GM19023 (cell line): ENCODE measurements around the gene MYO5B.
"Not testable (repeated sequence)": the region's sequence is repeated elsewhere in the genome, so short reads cannot be mapped to it uniquely, and the experiment has no call there.

Experiments used
- ATAC-seq: cut with Tn5 transposase; IDR thresholded peaks from one replicate; pipeline ENCODE4 v1.9.1; 2021; ENCODE audit warnings: mild to moderate bottlenecking, moderate library complexity; ENCODE audit not compliant: unreplicated experiment

The MYO5B gene

DNA sequence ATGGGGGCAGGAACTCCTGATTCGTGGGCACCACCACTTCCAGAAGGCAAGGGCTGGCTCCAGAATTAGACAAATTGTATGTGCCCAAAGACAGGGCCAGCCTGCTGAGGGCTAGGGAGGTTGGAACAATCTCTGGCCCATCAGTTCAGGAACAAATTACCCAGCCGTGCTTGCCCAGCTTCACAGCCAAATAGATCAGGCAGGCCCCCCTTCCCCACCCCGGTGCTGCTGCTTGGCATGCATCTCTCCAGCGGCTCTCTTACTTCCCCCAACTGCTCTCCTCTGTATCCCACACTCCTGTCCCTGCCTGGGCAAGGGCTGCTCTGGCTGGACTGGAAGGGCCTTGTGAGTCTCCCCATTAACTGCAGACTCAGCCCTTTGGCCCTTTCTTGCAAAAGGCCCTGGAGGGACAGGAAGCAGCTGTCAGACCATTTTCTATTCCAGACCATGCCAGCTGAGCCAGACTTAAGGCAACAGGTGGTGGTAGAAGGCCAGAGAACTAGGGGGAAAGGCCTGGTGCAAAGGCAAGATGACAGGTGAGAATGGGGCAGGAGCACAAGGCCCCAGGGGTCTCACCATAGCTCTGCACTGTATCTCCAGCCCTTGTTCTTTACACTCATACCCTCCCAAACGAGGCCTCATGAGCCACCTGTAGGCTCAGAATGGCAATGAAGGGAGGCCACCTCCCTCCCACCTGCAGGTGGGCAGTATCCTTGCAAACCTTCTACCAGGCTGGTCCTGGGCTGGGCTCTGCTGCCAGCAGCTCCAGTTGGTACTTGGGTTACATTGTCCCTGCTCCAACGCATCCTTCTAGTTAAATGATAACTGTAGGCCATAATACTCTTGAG lies 350.9 kb downstream of the MYO5B start:
- ATAC-seq: no peak

DNA sequence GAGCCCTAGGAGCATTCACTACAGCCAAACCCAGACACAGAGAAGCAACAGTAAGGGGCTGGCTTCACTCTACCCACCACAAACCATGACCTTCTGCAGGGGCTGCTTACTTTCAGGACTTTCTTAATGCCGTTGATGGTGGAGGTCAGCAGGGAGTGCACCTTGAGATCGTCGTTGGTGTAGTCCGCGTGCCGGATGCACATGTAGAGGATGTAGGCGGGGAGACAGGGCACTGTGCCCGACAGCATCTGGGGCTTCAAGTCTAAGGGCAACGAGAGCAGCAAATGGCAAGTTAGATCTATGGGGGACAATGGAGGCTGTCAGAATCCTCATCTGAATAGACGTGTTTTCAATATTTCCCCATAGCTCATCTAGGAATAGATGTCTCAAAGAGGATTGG lies 351.8 kb downstream of the MYO5B start:
- no peak for ATAC-seq

GRCh38 chr18:49842656-49843055 lies 352.3 kb downstream of the MYO5B start:
- ATAC-seq: no peak

DNA sequence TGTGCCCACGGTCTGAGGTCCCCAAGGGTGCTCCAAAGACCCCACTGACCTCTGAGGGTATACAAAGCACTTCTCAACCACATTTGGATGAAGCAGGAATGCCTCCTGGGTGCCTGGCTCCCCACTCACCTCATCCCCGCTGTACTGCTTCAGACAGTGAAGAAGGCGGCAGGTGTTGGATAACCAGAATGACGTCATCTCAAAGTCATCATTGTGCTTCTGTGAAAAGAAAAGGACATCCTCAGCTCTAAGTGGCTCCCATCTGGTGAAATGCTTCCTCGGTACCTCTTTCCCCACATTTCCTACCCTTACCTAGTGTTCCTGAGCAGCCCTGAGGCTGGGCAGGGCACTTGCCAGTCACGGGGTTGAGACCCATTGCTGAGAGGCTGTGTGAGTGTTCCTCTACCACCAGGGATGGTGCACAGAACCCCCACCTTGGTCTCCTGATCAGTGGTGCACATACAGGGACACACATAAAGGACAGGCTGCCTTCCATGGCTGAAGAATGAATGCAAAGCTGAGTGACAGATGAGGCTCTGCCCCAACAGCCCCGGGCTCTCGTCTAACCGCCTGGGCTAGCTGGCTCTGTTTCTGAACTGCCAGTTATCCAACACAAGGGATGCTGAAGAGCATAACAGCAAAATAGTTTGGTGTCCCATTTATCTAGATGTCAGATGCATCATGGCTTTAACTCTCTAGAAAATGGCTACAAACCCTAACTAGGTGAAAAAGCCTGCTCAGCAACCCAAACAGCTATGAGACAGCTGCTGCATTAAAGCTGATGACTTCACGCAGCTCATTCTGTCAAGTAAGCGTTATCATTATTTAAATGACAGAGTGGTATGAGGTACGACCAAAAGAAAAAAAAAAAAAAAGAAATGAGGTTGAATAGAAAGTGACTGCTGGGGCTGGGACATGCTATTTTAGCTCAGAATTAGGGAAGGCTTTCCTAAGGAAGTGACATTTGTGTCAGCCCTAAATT lies 353.4 kb downstream of the MYO5B start:
- ATAC-seq: no peak

GRCh38 chr18:49839012-49839411 lies 355.9 kb downstream of the MYO5B start:
- ATAC-seq: no peak

DNA sequence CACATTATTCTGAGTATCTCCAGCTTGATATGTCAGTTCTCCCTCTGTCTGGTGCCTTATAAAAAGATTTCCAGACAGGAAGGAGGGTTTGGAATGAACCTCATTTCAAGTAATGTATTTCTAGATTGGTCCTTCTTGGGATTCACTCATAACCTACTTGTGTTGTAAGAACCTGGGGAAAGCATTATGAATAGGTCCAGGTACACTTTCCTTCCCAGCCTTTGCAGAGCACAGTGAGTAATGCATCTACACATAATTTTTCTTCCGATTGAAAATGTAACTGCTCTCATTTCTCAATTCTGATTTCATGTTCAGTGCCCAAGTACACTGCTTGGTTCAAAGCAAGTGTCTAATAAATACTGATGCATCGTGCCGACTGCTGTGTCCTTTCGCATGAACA lies 356.6 kb downstream of the MYO5B start:
- ATAC-seq: no peak

GRCh38 chr18:49837889-49838288 lies 357.1 kb downstream of the MYO5B start:
- ATAC-seq: no peak

DNA sequence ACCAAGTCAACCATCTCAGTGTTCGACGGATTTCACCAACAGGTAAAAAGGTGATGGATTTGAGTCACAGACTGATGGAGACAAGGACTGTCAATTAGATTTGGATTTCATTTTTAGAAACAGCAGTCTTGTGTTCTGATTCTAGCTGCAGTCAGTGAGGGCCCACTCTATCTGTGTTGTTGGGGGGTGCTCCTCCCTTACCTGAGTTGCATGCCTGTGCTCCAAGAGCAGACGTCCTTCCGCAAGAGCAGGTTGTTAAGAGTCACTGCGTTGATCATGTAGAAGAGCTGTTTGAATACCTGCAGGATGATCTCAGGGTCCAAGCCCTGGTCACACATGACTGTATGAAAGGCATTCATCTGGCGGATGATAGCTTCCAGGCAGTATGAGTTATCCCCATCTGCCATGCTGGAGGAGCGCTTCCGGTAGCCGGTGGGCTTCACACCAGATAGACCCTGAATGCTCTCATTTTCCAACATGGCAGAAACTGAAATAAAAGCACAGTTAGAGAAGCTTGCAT lies 357.6 kb downstream of the MYO5B start:
- not testable (repeated sequence) for ATAC-seq

- ATAC-seq: no peak
Observed at GRCh38 chr18:49835405-49835804, 359.5 kb downstream of the MYO5B start.

DNA sequence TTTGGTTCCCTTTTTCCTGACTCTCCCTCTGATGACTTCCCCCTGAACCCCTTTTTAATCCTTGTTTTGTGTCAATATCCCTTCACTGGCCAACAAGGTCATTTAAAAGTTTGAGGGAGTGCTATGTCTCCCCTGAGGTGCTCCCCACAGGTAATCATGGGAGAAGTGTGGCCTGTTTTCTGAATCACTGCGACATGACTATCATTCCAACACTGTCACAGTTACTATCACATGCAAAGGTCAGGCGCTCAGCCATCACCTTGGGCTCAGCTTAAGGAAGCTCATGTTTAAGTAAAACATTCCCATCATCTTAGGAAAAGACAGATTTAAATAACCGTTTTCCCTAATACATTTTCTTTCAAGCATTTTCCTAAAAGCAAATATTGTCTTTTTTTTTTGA lies 360.7 kb downstream of the MYO5B start:
- ATAC-seq: no peak

- no peak for ATAC-seq
Observed at GRCh38 chr18:49833814-49834213, 361.1 kb downstream of the MYO5B start.

- ATAC-seq: no peak
Observed at GRCh38 chr18:49832221-49832647, 362.7 kb downstream of the MYO5B start.

DNA sequence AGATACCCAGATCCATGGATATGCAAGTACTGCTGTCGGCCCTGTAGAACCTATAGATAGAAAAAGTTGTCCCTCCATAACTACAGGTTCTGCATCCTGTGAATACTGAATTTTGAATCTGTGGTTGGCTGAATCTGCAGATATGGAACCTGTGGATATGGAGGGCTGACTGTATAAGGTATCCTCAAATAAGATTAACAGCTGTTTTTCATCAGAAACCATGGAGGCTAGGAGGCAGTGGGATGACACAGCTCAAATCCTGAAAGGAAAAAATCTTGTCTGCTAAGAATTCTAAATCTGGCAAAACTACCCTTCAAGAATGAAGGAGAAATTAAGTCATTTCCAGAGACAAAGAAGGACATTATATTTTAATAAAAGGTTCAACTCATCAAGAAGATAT lies 367.0 kb downstream of the MYO5B start:
- ATAC-seq: no peak

DNA sequence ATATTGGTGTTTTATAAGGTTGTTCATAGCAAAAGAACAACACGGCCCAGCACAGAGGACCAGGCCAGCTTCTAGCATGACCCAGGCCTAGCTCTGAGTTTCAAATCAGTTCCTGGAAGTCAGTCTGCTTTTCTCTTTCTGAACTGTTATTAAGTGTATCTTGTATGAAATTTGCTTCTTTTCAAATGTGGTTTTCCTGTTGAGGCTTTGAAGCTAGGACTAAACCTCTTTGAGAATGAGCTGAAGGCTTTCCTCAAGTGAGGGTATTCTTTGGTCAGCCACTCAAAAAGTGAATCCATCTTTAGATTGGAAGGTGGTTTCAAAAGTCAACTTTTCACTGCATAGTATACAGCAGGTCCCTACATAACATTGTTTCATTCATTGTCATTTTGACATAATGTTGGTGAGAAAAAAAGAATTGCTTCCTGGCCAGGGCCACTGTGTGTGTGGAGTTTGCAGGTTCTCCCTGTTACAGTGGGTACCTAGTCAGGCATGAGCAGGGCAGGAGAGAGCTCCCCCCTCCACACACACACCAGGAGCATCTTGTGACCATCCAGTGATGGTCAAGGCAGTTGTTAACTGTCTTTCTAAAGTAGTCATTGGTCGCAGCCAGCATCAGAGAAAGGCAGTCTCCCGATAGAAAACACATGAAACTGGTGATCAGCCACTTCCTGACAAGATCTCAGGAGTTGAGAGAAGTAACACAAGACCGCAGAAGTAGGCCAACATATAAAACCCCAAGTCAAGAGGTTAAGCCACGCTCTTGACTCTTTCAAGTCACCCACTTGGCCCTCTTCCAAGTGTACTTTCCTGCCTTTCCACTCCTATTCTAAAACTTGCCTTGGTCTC lies 374.9 kb downstream of the MYO5B start:
- ATAC-seq: no peak

GRCh38 chr18:49819071-49819662 lies 375.8 kb downstream of the MYO5B start:
- no peak for ATAC-seq

GRCh38 chr18:49817947-49818346 lies 377.0 kb downstream of the MYO5B start:
- ATAC-seq: no peak

DNA sequence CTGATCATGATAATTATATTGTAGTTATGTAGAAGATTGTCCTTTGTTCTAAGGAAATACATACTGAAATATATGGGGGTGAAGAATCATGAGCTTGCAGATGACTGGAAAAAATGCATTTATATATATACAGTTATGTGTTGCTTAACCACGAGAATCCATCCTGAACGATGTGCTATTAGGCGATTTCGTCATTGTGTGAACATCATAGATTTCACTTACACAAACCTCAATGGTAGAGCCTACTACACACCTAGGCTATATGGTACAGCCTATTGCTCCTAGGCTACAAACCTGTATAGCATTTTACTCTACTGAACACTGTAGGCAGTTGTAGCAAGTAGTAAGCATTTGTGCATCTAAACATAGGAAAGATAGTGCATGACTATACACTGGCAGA lies 379.0 kb downstream of the MYO5B start:
- no peak for ATAC-seq

DNA sequence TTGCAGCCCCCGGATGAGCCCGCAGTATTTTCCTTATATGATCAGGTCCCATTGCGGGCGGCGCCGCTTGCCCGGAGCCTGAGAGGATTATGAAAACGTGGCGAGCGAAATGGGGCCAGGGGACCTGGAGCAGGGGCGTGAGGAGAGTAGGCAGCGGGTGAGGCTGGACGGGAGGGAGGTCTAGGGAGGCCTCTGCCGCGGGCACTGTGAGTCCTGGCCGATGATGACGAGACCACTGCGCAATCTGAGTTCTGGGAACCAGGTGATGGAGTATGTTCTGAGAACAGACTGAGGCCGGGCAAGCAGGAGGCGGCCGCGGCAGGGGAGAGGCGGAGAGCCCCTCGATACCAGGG lies 380.8 kb downstream of the MYO5B start:
- ATAC-seq: peak; percentile 29

DNA sequence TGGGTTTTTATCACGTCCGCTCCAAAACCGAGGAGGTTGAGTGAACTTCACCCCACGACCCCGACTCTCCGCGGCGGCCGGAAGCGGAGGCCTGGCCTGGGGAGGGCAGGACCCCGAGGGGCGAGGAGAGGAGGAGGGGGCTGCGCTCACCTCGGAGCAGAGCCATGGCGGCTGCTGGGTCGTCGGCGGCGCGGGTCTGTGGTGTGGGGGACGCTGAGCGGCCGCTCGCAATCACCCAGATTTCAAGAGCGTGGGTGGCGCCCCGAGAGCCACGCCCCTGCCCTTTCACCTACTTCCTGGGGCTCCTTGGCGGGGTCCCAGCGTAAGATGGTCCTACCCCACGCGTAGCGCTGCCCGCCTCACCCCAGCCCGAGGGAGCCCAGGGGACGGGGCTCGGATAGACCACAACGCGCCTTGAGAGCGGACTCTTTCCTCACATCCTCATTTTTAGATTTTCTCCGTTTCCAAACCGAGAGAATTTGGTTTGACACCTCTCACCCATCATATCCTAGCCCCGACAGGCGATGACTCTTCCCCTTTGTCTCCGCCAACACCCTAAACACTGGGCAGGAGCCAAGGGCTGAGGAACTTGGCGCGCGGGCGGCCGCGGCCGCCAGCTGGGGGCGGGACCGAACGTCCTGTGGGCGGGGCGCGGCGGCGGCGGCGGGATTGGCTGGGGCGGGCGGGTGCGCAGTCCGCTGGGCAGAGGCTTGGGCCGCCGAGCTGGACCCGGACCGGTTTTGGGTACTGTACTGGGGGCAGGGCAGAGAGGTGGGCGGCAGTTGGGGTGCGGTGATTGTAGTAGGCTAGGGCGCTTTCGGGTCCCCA lies 381.4 kb downstream of the MYO5B start, which contains the start of gene ACAA2:
Gene ACAA2, minus strand, starts transcription at position 215 of the 828 bp plus-strand sequence. Its CDS starts 49 bp downstream, at position 166.
- peak; percentile 86 for ATAC-seq

DNA sequence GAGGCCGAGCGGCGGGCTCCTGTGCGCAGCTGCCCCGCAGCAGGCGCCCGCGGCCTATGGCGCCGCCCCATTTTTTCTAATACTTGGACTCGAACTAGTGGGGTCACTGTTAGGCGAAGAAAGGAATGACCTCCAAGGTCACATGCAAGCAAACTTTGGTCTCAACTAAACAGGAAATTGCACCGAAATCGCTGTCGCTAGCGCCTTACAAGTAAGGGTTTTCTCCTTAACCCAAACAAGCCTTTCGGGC lies 382.0 kb downstream of the MYO5B start:
- ATAC-seq: peak; percentile 19
